Activated T-cell treated with anti-CD3 and anti-CD28 coated beads for 4 hours (primary cell): ENCODE data around the gene SH3GLB2.

ENCODE experiments used
- DNase-seq: peaks from one replicate; pipeline ENCODE4 v3.0.0-alpha.2; 2020

SH3GLB2 gene

DNA sequence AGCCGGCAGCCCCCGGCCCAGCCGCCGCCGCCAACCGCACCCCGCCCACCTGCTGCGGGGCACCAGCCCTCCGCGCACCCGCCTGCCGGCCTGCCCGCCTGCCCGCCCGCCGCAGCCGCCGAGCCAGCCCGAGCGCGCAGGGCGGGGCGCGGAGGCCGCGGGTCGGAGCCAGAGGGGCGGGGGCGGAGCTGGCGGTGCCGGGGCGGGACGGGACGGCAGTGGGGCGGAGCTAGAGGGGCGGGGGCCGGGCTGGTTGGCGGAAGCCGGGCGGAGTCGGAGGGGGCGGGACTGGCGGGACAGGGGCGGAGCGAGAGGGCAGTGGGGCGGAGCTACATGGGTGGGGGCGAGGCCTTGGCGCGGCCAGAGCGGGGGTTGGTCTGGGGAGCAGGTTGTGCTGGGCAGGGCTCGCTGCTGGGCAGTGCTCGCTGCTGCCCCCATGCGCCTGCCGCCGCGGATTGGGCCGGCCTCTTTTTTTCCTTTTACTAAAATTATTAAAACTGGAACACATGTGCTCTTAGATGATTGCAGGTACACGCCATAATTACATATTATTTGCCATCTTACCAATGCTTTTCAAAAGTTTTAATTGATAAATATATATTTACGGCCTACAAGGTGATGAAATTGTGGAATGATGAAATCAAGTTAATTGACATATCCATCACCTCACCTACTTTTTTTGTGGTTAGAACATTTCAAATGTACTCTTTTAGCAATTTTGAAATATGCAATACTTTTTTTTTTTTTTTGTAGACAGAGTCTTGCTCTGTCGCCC, at the start of gene SH3GLB2:
SH3GLB2 (minus strand) TSS at position 140 of the 775 bp plus-strand sequence. CDS start 177 bp downstream, outside the sequence.
- peak; percentile 96 for DNase-seq

DNA sequence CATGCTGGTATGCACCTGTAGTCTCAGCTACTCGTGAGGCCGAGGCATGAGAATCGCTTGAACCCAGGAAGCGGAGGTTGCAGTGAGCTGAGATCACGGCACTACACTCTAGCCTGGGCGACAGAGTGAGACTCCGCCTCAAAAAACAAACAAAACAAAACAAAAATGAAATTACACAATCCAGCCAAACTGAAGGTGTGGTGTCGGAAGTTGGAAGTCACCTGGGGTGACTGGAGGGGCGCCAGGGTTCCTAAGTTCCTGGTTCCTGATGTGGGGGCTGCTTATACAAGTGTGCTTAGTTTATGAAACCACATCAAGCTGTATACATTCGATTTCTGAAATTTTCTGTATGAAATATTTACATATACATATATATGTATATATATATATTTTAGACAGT, 49.1 kb upstream of the SH3GLB2 start:
- no peak for DNase-seq

DNA sequence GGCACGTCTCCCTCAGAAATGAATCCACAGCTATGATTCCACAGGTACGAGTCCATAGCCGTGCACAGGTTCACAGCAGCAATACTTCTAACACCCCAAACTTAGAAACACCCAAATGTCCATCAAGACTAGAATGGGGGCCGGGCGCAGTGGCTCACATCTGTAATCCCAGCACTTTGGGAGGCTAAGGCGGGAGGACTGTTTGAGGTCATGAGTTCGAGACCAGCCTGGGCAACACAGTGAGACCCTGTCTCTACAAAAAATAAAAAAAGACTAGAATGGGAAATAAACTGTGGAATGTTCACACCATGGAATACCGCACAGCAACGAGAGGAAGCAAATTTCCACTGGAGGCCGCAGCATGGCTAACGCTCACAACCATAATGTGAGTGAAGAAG, 48.5 kb upstream of the SH3GLB2 start:
- DNase-seq = no peak

DNA sequence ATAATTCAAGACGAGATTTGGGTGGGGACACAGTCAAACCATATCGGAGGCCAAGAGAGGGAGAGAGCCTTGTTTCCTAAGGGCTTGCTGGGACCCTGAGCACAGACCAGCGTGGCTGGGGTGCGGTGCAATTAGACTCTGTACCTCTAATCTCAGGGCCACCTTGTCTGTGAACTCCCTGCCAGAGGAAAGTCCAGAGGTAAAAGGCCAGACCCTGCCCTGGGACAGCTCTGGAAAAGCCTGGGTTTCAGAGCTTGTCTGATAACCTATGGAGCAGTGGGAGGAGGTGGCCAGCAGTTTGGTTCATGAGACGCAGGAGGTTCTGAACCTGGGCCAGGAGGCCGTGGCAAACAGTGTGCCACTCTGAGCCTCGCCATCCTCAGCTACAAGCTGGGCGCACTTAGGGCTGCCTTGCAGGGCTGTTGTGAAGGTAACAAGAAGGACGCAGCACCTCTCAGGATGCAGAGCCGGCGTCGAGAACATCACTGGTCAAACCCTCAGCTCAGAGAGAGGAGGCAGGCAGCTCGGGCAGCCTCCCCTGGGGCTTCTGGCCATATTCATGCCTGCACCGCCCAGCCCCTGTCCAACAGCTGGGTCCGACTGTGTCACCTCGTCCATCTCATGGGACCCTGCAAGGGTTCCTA, 48.0 kb upstream of the SH3GLB2 start:
- no peak for DNase-seq

DNA sequence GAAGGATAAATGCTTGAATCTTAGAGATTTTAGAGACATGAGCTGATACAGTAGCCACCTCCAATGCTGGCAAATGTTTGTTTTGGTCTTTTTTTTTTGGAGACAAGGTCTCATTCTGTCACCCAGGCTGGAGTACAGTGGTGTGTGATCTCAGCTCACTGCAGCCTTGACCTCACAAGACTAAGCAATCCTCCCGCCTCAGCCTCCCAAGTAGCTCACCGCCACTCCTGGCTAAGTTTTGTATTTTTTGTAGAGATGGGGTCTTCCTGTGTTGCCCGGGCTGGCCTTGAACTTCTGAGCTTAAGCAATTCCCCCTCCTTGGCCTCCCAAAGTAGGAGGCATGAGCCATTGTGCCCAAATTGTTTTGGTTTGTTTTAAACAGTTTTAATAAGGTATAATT, 46.0 kb upstream of the SH3GLB2 start:
- no peak for DNase-seq

DNA sequence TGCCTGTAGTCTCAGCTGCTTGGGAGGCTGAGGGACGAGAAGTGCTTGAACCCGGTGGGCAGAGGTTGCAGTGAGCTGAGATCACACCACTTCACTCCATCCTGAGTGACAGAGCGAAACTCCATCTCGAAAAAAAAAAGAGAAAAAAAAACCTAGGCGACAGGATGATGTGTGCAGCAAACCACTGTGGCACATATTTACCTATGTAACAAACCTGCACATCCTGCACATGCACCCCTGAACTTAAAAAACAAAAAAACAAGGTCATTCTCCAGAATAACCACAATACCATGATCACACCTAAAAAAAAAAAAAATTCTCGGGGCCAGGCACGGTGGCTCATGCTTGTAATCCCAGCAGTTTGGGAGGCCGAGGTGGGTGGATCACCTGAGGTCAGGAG, 45.3 kb upstream of the SH3GLB2 start:
- no peak for DNase-seq

DNA sequence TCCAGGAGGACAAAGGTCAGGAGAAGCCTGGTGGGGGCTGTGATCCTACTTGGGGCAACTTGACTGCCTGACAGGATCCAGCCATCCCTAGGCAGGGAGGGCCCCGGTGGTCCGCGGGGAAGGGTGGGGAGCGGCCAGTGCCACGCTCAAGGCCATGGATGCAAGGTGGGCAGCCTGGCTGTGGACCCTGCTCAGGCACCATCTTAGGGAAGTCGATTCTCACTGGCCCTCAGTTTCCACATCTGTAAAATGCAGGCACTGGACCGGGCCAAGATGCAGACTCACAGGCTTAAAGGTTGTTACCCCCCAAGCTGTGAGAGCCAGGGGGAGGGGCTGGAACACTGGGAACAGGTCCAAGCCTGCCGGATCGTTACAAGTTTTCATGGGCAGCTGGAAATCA, 44.0 kb upstream of the SH3GLB2 start:
- DNase-seq = no peak

DNA sequence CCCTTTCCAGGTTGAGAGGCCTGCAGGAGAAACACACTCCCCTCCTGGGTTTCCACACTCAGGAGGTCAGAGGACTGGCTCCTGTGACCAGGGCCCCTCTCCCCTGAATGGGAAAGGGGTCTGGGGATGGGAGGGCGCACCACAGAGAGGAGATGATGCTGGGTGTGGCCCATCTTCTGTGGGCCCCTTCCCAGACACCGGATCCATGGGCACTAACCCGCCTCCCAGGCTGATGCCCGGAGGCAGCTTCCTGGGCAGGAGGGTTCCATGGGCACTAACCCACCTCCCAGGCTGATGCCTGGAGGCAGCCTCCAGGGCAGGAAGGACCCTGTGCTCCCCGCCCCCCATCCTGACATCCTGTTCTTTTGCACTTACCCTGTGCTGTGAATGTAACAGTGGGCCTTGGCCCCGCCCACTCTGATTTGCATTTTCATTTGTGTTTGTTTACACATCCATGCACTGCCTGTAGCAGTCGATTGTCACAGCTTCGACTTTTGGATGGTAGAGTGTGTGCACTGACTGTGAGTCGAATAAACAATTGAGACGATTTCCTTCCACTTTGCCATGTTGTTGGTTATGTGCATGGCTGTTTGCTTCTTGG, 43.5 kb upstream of the SH3GLB2 start:
- DNase-seq = no peak

DNA sequence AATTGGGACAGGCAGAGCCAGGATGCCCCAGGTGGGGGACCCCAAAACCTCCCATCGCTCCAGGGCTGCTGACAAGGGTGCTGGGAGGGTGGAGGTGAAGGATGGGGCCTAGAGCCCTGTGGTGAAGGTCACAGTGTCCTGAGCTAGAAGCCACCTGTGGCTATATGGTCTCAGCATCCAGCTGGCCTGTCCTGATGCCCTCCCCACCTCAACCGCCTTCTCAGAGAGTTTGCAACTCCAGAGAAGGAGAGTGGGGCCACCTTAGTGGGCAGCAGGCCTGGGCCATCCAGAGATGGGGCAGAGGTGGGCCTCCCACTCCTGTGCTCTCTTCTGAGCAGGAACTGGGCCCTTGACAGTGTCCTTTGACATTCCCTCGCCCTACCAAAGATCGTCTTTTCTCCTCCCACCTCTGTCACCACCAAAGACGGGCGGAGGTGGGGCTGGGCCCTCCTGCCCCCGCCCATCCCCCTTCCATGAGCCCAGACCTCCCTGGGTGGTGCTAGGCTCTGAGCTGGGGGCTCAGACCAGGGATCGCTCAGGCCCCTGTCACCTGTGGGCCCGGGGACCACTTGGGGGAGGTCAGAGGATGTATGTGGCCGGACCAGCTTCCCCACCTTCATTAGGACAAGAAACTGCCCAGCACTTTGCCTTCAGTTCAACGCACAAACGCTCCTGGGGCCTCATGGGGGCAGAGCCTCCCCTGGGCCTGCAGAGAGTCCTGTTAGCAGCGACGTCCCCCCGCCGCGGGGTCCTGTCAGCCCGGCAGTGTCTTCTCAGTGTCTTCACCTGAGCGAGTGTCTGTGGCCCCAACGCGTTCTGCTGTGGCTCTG, 42.8 kb upstream of the SH3GLB2 start:
- DNase-seq = no peak

DNA sequence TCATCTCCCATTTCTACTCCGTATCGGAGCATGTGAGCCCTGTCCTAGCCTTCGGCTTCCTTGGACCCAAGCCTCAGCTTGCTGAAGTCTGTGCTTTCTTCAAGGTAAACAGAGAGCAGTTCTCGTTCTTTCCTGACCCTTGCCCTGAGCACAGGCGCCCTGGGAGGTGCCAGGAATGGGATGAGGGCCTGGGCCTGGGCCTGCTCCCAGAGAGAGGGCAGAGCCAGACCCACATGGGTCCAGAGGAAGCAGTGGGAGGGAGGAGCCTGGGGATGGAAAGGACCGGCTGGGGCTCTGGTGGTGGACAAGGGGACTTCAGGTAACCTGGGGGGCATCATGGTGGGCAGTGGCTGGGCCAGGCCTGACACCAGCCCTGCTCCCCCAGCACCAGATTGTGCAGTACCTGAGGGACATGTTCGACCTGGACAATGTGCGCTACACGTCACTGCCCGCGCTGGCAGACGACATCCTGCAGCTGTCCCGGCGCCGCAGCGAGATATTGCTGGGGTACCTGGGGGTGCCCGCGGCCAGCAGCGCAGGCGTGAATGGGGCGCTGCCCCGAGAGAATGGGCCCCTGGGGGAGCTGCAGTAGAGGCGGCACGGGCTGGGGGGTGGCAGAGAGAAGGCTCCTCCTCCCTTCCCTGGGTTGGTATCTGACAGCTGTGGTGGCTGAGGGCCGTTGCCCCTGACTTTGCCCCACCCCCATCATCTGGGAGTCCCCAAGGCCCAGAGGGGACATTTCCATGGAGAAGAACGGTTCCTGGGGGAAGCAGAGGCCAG, 41.9 kb upstream of the SH3GLB2 start:
- no peak for DNase-seq

DNA sequence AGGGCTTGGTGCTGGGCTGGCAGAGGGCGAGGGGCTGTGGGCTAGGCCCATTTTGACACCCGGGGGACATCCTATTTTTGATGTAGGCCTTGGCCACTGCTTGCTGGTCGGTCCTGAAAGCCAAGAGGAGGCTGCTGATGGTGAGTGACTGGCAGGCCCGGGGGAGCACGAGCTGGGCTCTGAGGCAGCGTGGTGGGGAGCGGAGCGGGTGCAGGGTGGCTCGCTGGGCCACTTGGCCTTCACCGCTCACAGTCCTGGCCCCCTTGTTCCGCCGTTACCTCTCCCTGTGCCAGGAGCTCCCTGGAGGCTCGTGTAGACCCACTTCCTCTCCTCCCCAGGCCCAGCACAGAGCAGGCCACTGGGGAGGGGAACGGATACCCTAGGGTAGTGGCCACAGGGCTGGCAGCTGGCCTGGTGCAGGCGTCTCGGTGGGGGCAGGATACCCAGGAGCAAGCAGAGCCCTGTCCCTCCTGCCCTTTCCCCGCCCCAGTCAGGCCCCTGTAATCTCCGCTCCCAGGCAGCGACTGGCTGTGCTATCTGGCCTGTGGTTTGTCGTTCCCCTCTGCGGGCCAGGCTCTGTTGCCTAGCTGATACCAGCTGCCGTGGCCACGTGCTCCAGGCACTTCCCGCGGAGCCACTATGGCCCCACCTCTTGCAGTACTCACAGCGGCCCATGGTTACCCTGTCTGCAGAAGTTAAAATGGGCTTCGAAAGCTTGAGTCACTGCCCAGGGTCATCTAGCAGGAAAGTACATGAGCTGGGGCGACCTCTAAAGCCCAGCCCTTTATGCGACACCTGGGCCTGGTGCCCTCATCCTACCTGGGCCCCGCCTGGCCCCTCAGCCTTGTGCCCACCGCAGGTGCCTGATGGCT, 41.1 kb upstream of the SH3GLB2 start:
- DNase-seq = peak; percentile 22

DNA sequence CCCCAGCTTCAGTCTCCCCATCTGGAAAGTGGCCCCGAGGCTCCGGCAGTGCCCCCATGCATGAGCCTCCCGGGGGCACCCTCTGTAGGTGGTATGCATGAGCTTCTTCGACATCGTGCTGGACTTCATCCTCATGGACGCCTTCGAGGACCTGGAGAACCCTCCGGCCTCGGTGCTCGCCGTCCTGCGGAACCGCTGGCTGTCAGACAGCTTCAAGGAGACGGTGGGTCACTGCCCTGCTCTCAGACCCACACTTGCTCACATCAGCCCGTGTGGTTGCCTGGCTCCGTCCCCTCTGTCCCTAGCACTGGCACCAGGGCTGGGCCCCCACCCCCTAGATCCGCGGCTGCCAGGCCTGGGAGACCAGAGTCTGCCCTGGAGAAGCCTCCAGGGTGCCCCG, 40.0 kb upstream of the SH3GLB2 start:
- no peak for DNase-seq

DNA sequence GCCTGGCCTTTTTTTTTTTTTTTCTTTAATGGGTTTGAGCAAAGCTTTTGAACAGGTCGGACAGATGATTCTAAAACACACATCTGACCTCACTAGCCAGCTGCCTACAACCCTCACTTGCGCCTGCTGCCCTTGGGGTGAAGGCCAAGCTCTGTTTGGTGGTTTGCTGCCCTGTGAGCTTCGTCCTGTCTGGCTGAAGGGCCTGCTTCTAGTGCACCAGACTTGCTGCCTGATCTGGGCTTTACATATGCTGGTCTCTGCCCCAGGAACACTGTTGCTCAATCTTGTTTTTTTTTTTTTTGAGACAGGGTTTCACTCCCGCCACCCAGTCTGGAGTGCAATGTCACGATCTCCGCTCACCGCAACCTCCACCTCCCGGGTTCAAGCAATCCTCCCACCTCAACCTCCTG, 36.4 kb upstream of the SH3GLB2 start:
- DNase-seq = no peak

DNA sequence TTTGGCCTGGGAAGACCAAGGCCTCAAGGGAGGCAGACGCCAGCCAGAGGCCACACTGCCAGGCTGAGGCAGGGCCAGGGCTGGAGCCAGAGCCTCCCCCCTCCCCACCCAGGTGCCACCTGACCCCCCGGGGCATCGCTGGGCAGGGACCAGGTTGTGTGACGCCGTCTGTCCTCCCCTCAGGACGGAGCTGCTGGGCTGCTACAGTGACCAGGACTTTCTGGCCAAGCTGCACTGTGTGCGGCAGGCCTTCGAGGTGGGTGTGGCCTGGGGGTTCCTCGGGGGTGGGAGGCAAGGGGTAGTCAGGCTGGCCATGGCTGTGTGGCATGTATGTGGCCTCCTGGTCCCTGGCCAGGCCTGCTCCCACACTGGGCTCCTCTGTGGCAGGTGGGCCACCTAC, 34.9 kb upstream of the SH3GLB2 start:
- no peak for DNase-seq

DNA sequence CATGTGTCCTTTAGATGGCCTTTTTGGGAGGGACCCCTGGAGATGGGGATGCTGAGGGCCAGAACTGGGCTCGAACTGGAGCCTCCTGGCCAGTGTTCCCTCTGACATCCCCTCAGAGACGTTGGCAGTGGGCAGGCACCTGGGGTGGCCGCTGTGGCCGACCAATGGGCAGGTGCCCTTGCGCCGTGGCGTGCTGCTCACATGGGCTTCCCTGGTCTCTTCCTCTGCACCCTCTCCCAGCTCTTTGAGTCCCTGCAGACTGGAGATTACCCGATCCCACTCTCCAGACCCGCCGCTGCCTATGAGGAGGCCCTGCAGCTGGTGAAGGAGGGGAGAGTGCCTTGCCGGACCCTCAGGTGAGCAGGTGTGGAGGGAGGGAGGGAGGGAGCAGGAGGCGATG, 32.9 kb upstream of the SH3GLB2 start:
- no peak for DNase-seq

DNA sequence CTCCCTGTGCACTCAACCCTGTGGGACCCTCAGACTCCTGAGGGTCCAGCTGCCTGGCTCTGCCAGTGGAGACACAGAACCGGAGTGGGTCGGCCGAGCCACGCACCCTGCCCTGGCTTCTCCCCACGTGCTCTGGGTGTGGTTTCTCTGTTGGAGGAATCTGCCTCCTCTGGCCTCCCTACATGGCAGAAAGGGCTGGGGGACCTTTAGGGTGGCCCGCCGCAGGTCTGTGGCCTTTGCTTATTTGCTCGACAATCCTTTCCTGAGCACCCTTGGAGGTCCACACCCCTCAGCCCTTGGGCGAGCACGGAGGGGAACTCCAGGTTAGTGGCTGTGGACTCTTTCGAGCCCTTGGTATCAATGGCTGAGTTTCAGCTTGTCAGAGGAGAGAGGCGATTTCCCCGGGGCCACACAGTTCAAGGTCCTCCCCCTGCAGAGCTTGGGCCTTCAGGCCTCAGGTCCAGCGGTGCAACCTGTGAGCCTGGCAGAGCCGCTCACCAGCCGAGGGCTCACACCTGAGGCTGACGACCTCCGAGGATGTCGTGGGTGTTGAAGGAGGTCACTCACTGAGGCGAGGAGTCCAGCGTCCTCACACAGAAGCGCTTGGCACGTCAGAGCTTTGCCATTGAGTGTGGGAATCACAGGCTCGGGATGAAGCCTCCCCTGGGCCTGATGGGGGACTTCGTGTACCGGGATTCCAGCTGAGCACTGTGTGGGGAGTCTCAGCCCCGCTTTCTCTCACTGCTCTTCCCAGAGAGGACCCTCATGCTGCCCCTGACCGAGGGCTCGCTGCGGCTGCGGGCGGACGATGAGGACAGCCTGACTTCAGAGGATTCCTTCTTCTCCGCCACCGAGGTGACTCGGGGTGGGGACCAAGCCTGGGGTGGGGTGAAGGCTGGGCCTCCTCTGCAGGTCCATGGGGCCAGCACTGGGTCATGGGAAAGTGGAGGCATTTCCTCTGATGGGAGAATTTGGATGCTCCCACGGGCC, 32.0 kb upstream of the SH3GLB2 start:
- DNase-seq = no peak

DNA sequence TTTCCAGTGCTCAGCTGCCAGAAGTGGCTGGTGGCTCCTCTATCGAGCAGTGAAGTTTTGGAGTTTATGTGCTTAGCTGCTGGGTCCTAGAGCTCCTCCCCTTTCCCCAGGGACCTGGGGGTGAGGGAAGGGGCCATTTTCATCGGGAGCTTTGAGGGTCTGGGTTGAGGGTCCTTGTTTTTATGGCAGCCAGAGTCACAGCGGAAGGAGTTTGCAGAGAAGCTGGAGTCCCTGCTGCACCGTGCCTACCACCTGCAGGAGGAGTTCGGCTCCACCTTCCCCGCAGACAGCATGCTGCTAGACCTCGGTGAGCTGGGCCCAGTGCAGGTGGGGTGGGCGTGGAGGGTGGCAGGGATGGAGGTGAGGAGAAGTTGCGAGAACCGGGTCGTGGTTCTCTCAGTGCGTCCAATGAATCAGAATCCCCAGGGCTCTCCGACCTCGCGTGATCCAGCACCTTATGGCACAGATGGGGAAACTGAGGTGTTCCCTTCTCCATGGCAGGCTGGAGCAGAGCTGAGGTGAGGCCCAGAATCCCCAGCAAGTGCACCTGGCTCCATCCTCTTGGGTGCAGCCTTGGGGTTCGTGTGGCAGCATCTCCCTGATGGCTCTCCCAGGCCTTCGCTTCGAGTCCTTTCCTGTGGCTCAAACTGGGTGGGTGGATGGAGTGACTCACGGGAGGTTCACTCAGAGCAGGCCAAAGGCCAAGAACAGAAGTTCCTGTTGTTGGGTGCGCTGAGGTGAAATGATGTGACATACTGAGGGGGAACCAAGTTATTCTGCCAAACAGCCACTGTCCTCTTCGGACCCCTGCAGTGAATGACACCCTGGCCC, 31.0 kb upstream of the SH3GLB2 start:
- DNase-seq = no peak

DNA sequence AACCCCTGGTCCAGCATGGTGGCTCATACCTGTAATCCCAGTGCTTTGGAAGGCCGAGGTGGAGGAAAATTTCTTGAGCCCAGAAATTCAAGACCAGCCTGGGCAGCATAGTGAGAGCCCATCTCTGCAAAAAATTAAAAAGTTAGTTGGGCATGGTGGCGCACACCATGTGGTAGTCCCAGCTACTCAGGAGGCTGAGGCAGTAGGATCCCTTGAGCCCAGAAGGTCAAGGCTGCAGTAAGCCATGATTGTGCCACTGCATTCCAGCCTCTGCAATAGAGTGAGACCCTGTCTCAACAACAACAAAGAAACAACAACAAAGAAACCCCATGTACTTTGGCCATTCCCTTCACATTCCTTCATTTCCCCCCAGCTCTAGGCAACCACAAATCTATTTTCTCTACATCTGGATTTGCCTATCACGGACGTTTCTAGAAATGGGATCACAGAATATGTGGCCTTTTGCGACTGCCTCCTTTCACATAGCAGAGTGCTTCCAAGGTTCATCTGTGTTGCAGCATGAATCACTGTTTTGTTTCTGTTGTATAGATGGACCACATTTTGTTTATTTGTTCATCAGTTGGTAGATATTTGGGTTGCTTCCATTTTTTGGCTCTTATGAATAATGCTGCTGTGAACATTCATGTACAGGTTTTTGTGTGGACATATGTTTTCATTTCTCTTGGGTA, 26.2 kb upstream of the SH3GLB2 start:
- DNase-seq = no peak

DNA sequence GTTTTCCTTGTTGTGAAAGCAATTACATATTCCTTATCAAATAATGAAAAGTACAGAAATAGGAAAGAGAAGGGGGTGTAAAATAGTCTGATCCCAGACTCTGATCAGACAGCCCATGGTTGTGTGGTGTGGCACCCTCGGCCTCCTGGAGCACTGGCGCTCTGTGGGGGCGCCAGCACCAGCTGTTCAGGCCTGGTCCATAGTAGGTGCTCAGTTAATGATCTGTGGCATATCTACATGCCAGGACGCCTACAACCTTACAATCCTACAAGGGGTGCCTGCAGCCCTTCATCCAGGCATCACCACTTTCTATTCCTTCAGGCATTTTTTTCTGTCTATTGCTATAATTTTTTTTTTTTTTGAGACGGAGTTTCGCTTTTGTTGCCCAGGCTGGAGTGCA, 24.9 kb upstream of the SH3GLB2 start:
- DNase-seq = no peak
